SH-SY5Y (cell line): ENCODE data around the gene NMNAT3.

ENCODE experiments used
- GATA2 ChIP-seq: IDR thresholded peaks from 2 replicates; pipeline ENCODE4 v1.6.1; 2011; ENCODE audit warnings: mild to moderate bottlenecking, low read depth, low read length
- GATA3 ChIP-seq: IDR thresholded peaks from 2 replicates; pipeline ENCODE4 v1.6.1; 2011; ENCODE audit warnings: low read depth, mild to moderate bottlenecking, low read length, moderate library complexity

DNA sequence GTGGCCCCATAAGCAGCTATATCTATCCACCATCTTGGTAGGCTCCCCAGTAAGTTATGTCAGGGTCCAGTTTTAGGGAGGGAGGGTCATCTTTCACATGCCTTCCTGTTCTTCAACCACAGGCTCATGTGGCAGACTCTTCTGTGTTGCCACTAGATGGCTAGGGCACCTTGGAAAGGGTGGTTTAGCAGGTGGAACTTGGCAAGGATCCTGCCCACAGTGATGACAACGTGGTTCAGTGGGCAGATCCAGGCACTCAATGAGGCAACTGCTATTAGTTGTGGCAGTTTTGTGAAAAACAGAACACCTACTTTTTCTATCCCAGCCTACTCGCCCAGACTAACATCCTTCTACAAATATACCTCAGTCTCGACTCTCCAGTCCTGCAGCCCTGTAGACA lies 131.0 kb downstream of the NMNAT3 start:
- TF ChIP-seq GATA3 (no peak), GATA2 (no peak)
